Measurements from ENCODE around the gene ID2.

DNA sequence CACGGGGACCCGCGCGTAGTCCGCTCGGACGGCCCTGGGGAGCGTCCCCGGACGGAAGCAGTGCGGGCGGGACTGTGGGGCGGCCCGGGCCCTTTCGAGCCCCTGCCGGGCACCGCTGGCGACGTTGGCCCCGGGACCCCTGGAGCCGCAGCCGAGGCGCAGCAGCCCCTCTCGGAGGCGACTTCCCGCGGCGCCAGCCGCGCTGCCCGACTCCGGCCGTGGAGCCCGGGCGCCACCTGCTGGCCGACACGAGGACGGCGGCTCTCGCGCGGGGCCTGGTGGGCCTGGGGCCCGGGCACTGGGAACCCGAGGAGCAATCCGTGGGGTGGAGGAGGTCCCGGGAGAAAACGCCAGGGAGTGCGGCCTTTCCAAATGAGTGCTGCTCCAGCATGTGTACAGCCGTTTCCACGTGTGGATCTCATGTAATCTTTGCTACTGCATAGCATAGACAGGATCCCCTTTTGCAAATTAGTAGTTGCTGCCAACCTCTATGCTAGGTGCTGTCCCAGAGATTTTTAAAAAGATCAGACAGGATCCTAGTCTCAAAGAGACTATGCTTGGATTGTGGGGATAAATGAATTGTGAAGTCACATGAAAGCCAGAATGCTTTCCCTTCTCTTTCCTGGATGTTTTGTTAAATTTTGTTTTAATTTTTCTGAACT is 4.0 kb downstream of the ID2 start:
- TF ChIP-seq CTCF (IDR thresholded peaks at IDR 0.05; ENCODE audit: poor library complexity): peak; percentile 90
- TF ChIP-seq EZH2 (IDR thresholded peaks at IDR 0.05; ENCODE audit: borderline replicate concordance): no peak
- no peak for TF ChIP-seq EZH2phosphoT487 (IDR thresholded peaks at IDR 0.05; ENCODE audit: low read depth, severe bottlenecking, unreplicated experiment)
